Measurements from ENCODE around the gene TFR2. TPM values are rescaled to one million over a fixed set of nuclear protein-coding genes. Genes with fewer than 3 reads are reported as not detected.

TFR2 gene
- polyA plus RNA-seq (2013, experiment 1 of 4) = 0.96 TPM
- 1.6 TPM for polyA plus RNA-seq (2013, experiment 2 of 4)
- 1.0 TPM for polyA plus RNA-seq (2013, experiment 3 of 4)
- polyA plus RNA-seq (2013, experiment 4 of 4) = 1.1 TPM

- H3K4me3 ChIP-seq (ENCODE audit: insufficient read depth, low read depth, low read length) = no peak within 1 kb of the TSS
- WGBS, 2 experiments = 92 to 93% methylated on average over 10 of the region's 10 CpGs
- no peaks in the 10 kb centered on the region for H3K4me1 ChIP-seq (ENCODE audit: control insufficient read depth, insufficient read depth, low read length)
- no peaks in the 10 kb centered on the region for H3K27me3 ChIP-seq (ENCODE audit: control insufficient read depth, insufficient read depth, low read length, poor library complexity, severe bottlenecking)
- no peaks in the 10 kb centered on the region for H3K9me3 ChIP-seq (ENCODE audit: control insufficient read depth, low read length)
- H3K36me3 ChIP-seq (ENCODE audit: control insufficient read depth, insufficient read depth, low read length) = no peaks in the 10 kb centered on the region
- H3K27ac ChIP-seq (ENCODE audit: insufficient read depth, low read depth, low read length, poor library complexity, severe bottlenecking) = no peak within 1 kb of the TSS
Observed at GRCh38 chr7:100641463-100641859, at the start of gene TFR2. TSS of gene TFR2 (minus strand) at chr7:100641552. CDS start at chr7:100641509, 43 bp downstream.

- Histone ChIP-seq H3K27ac (ENCODE audit: insufficient read depth, low read depth, low read length, poor library complexity, severe bottlenecking) (no peak overlapping the region), H3K36me3 (ENCODE audit: control insufficient read depth, insufficient read depth, low read length) (peaks cover 33% of the 10 kb centered on the region), H3K4me3 (ENCODE audit: insufficient read depth, low read depth, low read length) (no peak overlapping the region), H3K9me3 (ENCODE audit: control insufficient read depth, low read length) (no peaks in the 10 kb centered on the region), H3K27me3 (ENCODE audit: control insufficient read depth, insufficient read depth, low read length, poor library complexity, severe bottlenecking) (no peaks in the 10 kb centered on the region), H3K4me1 (ENCODE audit: control insufficient read depth, insufficient read depth, low read length) (peaks cover 18% of the 10 kb centered on the region)
- WGBS, 2 experiments = 92 to 93% methylated on average over 18 of the region's 18 CpGs
Observed at GRCh38 chr7:100689230-100690135, 48.1 kb upstream of the TFR2 start.

- H3K27ac ChIP-seq (ENCODE audit: insufficient read depth, low read depth, low read length, poor library complexity, severe bottlenecking) = no peak overlapping the region
- no peak overlapping the region for H3K4me3 ChIP-seq (ENCODE audit: insufficient read depth, low read depth, low read length)
- 94 to 95% methylated on average over 16 of the region's 16 CpGs for WGBS, 2 experiments
- H3K27me3 ChIP-seq (ENCODE audit: control insufficient read depth, insufficient read depth, low read length, poor library complexity, severe bottlenecking) = no peaks in the 10 kb centered on the region
- H3K36me3 ChIP-seq (ENCODE audit: control insufficient read depth, insufficient read depth, low read length) = peaks cover 38% of the 10 kb centered on the region
- H3K4me1 ChIP-seq (ENCODE audit: control insufficient read depth, insufficient read depth, low read length) = peaks cover 18% of the 10 kb centered on the region
- no peaks in the 10 kb centered on the region for H3K9me3 ChIP-seq (ENCODE audit: control insufficient read depth, low read length)
Observed at GRCh38 chr7:100688326-100688860, 47.0 kb upstream of the TFR2 start.

- H3K9me3 ChIP-seq (ENCODE audit: control insufficient read depth, low read length) = no peaks in the 10 kb centered on the region
- no peak overlapping the region for H3K27ac ChIP-seq (ENCODE audit: insufficient read depth, low read depth, low read length, poor library complexity, severe bottlenecking)
- H3K36me3 ChIP-seq (ENCODE audit: control insufficient read depth, insufficient read depth, low read length) = peaks cover 42% of the 10 kb centered on the region
- H3K4me3 ChIP-seq (ENCODE audit: insufficient read depth, low read depth, low read length) = no peak overlapping the region
- WGBS, 2 experiments = 95 to 96% methylated on average over 25 of the region's 25 CpGs
- H3K27me3 ChIP-seq (ENCODE audit: control insufficient read depth, insufficient read depth, low read length, poor library complexity, severe bottlenecking) = no peaks in the 10 kb centered on the region
- peaks cover 17% of the 10 kb centered on the region for H3K4me1 ChIP-seq (ENCODE audit: control insufficient read depth, insufficient read depth, low read length)
Observed at GRCh38 chr7:100687751-100688300, 46.5 kb upstream of the TFR2 start.

- 94 to 95% methylated on average over 22 of the region's 22 CpGs for WGBS, 2 experiments
- Histone ChIP-seq H3K36me3 (ENCODE audit: control insufficient read depth, insufficient read depth, low read length) (peaks cover 48% of the 10 kb centered on the region), H3K4me3 (ENCODE audit: insufficient read depth, low read depth, low read length) (no peak overlapping the region), H3K27ac (ENCODE audit: insufficient read depth, low read depth, low read length, poor library complexity, severe bottlenecking) (no peak overlapping the region), H3K4me1 (ENCODE audit: control insufficient read depth, insufficient read depth, low read length) (peaks cover 11% of the 10 kb centered on the region), H3K9me3 (ENCODE audit: control insufficient read depth, low read length) (no peaks in the 10 kb centered on the region), H3K27me3 (ENCODE audit: control insufficient read depth, insufficient read depth, low read length, poor library complexity, severe bottlenecking) (no peaks in the 10 kb centered on the region)
Observed at GRCh38 chr7:100687261-100687660, 45.9 kb upstream of the TFR2 start.

GRCh38 chr7:100686822-100687211 is 45.5 kb upstream of the TFR2 start:
- no peak overlapping the region for H3K27ac ChIP-seq (ENCODE audit: insufficient read depth, low read depth, low read length, poor library complexity, severe bottlenecking)
- H3K9me3 ChIP-seq (ENCODE audit: control insufficient read depth, low read length) = no peaks in the 10 kb centered on the region
- H3K27me3 ChIP-seq (ENCODE audit: control insufficient read depth, insufficient read depth, low read length, poor library complexity, severe bottlenecking) = no peaks in the 10 kb centered on the region
- peaks cover 50% of the 10 kb centered on the region for H3K36me3 ChIP-seq (ENCODE audit: control insufficient read depth, insufficient read depth, low read length)
- H3K4me3 ChIP-seq (ENCODE audit: insufficient read depth, low read depth, low read length) = no peak overlapping the region
- peaks cover 7% of the 10 kb centered on the region for H3K4me1 ChIP-seq (ENCODE audit: control insufficient read depth, insufficient read depth, low read length)
- WGBS, 2 experiments = 93 to 95% methylated on average over 17 of the region's 17 CpGs

GRCh38 chr7:100686201-100686821 is 45.0 kb upstream of the TFR2 start:
- Histone ChIP-seq H3K27ac (ENCODE audit: insufficient read depth, low read depth, low read length, poor library complexity, severe bottlenecking) (no peak overlapping the region), H3K4me3 (ENCODE audit: insufficient read depth, low read depth, low read length) (no peak overlapping the region), H3K4me1 (ENCODE audit: control insufficient read depth, insufficient read depth, low read length) (peaks cover 5% of the 10 kb centered on the region), H3K9me3 (ENCODE audit: control insufficient read depth, low read length) (no peaks in the 10 kb centered on the region), H3K27me3 (ENCODE audit: control insufficient read depth, insufficient read depth, low read length, poor library complexity, severe bottlenecking) (no peaks in the 10 kb centered on the region), H3K36me3 (ENCODE audit: control insufficient read depth, insufficient read depth, low read length) (peaks cover 50% of the 10 kb centered on the region)
- 93 to 96% methylated on average over 33 of the region's 33 CpGs for WGBS, 2 experiments

- Histone ChIP-seq H3K9me3 (ENCODE audit: control insufficient read depth, low read length) (no peaks in the 10 kb centered on the region), H3K36me3 (ENCODE audit: control insufficient read depth, insufficient read depth, low read length) (peaks cover 52% of the 10 kb centered on the region), H3K4me1 (ENCODE audit: control insufficient read depth, insufficient read depth, low read length) (peaks cover under 1% of the 10 kb centered on the region), H3K4me3 (ENCODE audit: insufficient read depth, low read depth, low read length) (no peak overlapping the region), H3K27me3 (ENCODE audit: control insufficient read depth, insufficient read depth, low read length, poor library complexity, severe bottlenecking) (no peaks in the 10 kb centered on the region), H3K27ac (ENCODE audit: insufficient read depth, low read depth, low read length, poor library complexity, severe bottlenecking) (no peak overlapping the region)
- 90 to 91% methylated on average over 17 of the region's 17 CpGs for WGBS, 2 experiments
Observed at GRCh38 chr7:100685631-100686145, 44.3 kb upstream of the TFR2 start.

- no peak overlapping the region for H3K27ac ChIP-seq (ENCODE audit: insufficient read depth, low read depth, low read length, poor library complexity, severe bottlenecking)
- H3K4me1 ChIP-seq (ENCODE audit: control insufficient read depth, insufficient read depth, low read length) = peaks cover 6% of the 10 kb centered on the region
- no peaks in the 10 kb centered on the region for H3K27me3 ChIP-seq (ENCODE audit: control insufficient read depth, insufficient read depth, low read length, poor library complexity, severe bottlenecking)
- no peak overlapping the region for H3K4me3 ChIP-seq (ENCODE audit: insufficient read depth, low read depth, low read length)
- WGBS, 2 experiments = 91 to 92% methylated on average over 18 of the region's 18 CpGs
- H3K36me3 ChIP-seq (ENCODE audit: control insufficient read depth, insufficient read depth, low read length) = peaks cover 52% of the 10 kb centered on the region
- no peaks in the 10 kb centered on the region for H3K9me3 ChIP-seq (ENCODE audit: control insufficient read depth, low read length)
Observed at GRCh38 chr7:100685049-100685605, 43.8 kb upstream of the TFR2 start.

Data from ectodermal cell (in vitro differentiated cells).